Retinal pigment epithelial cell (primary cell): Measurements from ENCODE around the gene SSC5D.

ENCODE experiments used
- DNase-seq: peaks from one replicate; pipeline ENCODE4 v3.0.0-alpha.2; 2010; ENCODE audit warnings: low read depth
- H3K4me3 ChIP-seq: 2 replicates; pipeline ENCODE4 v1.5.1; 2011; ENCODE audit warnings: mild to moderate bottlenecking, low read length, control low read depth, moderate library complexity
- CTCF ChIP-seq: conservative IDR thresholded peaks from 2 replicates; pipeline ENCODE4 v1.5.1; 2011; ENCODE audit warnings: low read depth, low read length, control low read depth, inconsistent platforms

SSC5D gene

DNA sequence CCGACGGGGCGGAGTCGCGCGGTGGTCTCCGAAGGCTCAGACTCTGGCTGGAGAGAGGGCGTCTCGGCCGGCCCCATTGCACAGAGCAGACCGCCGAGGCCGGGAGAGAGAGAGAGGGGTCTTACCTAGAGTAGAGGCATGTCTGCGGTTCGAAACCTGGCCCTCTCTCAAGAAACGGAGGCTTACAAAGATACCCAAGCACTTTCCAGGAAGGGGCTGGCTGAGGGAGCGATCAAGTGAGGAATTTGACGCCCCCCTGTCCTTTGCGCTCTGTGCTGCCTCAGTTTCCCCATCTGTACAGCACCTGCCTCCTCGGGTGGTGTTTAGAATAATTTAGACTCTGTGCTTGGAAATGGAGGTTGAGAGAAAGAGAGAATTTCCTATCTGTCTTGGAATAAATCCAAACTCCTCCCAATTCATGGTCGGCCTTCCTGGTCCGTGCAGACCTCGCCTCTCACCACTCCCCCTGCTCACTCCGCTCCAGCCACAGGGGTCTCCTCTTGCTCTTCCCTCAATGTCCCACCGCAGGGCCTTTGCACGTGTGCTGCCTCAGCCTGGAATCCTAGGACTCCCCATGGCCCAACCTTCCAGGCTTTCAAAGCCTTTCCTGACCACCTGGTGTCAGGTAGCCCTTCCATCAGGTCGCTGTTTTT lies 26.1 kb upstream of the SSC5D start:
- no peak for TF ChIP-seq CTCF
- no peak for DNase-seq
- peak overlapping the region; percentile 65 for H3K4me3 ChIP-seq

DNA sequence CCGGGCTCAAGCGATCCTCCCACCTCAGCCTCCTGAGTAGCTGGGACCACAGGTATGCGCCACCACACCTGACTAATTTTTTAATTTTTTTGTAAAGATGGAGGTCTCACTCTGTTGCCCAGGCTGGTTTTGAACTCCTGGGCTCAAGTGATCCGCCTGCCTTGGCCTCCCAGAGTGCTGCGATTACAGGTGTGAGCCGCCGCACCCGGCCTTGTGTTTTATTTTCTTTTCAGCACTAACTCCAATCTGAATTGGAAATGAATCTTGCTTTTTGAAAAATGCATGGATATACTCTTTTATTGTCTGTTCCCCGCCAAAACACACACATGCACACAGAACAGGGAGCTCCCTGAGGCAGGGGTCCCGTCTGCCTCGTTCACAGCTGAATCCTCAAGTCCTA lies 25.5 kb upstream of the SSC5D start:
- TF ChIP-seq CTCF, result no peak
- no peak overlapping the region for H3K4me3 ChIP-seq
- no peak for DNase-seq

DNA sequence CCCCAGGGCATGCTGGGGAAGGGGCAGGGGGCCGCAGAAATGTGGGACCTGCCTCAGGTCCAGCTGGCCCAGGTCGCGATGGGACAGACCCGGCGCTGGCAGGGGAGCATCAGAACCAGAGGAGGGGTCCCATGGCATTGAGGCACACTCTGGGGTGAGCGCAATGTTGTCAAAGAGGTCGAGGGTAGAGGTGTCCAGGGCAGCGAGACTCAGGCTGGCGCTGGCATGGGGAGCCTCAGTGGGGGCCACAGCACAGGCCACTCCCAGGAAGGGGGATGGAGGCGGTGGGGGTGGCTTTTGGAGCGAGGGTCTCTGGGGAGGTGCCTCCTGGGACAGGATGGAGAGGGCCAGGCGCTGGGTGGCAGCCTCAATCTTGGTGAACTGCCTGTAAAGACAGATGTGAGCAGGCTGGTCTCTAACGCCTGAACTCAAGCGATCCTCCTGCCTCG lies 24.6 kb upstream of the SSC5D start:
- no peak for TF ChIP-seq CTCF
- DNase-seq, result no peak
- no peak overlapping the region for H3K4me3 ChIP-seq

- no peak for DNase-seq
- TF ChIP-seq CTCF, result no peak
- H3K4me3 ChIP-seq, result no peak overlapping the region
These were observed 24.1 kb upstream of the SSC5D start for GRCh38 chr19:55464039-55464661.

DNA sequence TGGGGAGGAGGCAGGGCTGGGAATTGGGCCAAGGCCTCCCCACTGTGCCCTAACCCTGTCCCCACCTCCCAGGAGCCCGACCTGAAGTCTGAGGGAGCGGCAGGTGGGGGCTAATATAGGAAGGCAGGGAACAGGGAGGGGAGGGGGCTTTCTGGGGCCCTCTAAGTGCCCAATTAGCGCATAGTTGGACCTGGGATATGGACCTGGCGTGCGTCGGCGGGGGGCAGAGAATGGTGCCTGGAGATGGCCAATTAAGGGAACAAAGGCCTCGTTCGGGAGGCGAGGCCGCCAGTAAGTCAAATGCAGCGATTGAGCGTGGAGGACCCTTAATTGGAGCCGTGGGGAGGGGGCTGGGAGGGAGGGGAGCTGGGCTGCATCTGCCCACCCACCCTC lies 23.6 kb upstream of the SSC5D start, which contains the start of gene C19orf85:
C19orf85 (minus strand) TSS at position 90 of the 393 bp plus-strand sequence. CDS start 197 bp downstream, outside the sequence.
- H3K4me3 ChIP-seq, result no peak within 1 kb of the TSS
- TF ChIP-seq CTCF, result no peak
- DNase-seq, result no peak

- no peak for DNase-seq
- H3K4me3 ChIP-seq, result no peak overlapping the region
- TF ChIP-seq CTCF, result no peak
These were observed 22.6 kb upstream of the SSC5D start for GRCh38 chr19:55465460-55466240.
